Thyroid gland (tissue), 4 donors: ENCODE results near the gene GREB1. TPM values are rescaled to one million over a fixed set of nuclear protein-coding genes. Genes with fewer than 3 reads are reported as not detected.

ENCODE experiments used
- DNase-seq, 2 donors: peaks; one replicate each; pipeline ENCODE4 v3.0.0-alpha.2; 2019
- H3K27ac ChIP-seq, 3 donors: fragments of 200-600 bp; sonication (generic); 1 replicate in 2 of 3; 2 replicates in 1 of 3; pipeline ENCODE4 v1.5.1; 2016 to 2019; ENCODE audit warnings: mild to moderate bottlenecking in 1 of 3, moderate library complexity in 1 of 3
- H3K27me3 ChIP-seq: fragments of 200-600 bp; sonication (generic); one replicate; pipeline ENCODE4 v1.5.1; 2019
- H3K36me3 ChIP-seq, 2 donors: fragments of 200-600 bp; sonication (generic); one replicate each; pipeline ENCODE4 v1.5.1; 2016 to 2019
- H3K4me1 ChIP-seq, 2 donors: fragments of 200-600 bp; sonication (generic); one replicate each; pipeline ENCODE4 v1.5.1; 2017 to 2019
- H3K4me3 ChIP-seq, 3 donors: fragments of 200-600 bp; sonication (generic); replicated peaks in 1 of 3; 1 replicate in 2 of 3; 2 replicates in 1 of 3; pipeline ENCODE4 v1.5.1; 2016; ENCODE audit warnings: mild to moderate bottlenecking in 1 of 3
- H3K9me3 ChIP-seq: fragments of 200-600 bp; sonication (generic); one replicate; pipeline ENCODE4 v1.5.1; 2017
- CTCF ChIP-seq, 6 experiments: fragments of 200-600 bp in 3 of 6; fragments of 450-650 bp in 3 of 6; sonication (generic) in 3 of 6; IDR thresholded peaks; one replicate each; pipeline ENCODE4 v1.5.1; 2016 to 2019; ENCODE audit warnings: antibody characterized with exemption in 6 of 6, mild to moderate bottlenecking in 2 of 6, inconsistent platforms in 1 of 6, moderate library complexity in 1 of 6
- POLR2A ChIP-seq, 2 donors: fragments of 450-650 bp; IDR thresholded peaks; one replicate each; pipeline ENCODE4 v1.6.1; 2017; ENCODE audit warnings: antibody characterized with exemption in 2 of 2, mild to moderate bottlenecking in 2 of 2, moderate library complexity in 1 of 2
- WGBS, 2 donors: methylation state at CpG; one replicate each; pipeline ENCODE4 v1.1.5; 2017; 5-methylcytosine and 5-hydroxymethylcytosine counted together
- intact Hi-C: fragments of 100-400 bp; cut with DNase I; formaldehyde crosslinking; loops from one replicate; pipeline ENCODE4 v1.15.1; 2023
- total RNA-seq, 4 donors: library from RNA; depleted of rRNA; stranded (reverse); fragments of >200 nt; gene quantifications; one replicate each; pipeline ENCODE4 v1.2.3, GENCODE V29; 2016

GREB1 gene
- total RNA-seq, 4 donors from 2014 or later: 0.94 to 4.2 (median 2.0) TPM

DNA sequence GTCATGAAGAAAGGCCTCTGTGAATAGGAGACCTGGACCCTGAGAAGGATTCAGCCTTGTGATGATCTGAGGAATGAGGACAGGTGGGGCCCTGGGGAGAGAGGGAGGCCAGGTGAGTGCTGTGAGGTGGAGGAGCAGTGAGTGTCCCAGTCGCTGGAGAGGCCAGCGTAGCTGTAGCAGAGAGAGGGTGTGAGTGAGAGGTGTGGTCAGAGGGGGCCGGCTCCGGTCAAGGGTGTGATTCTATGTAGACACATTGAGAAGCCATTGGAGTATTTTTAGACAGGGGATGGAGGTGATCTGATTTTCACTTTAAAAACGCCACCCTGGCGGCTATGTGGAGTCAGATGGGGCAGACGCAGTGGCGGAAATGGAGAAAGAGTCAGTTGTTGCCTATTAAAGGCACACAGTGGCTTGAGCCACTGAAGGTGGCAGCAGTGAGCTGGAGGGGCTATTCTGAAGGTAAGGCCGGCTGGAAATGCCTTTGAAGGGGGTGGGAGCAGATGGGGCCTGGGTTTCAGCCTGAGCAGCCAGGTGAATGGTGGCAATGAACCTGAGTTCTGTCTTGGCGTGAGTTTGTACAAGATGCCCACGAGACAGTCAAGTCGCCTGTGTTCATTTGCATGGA lies 55.6 kb downstream of the GREB1 start:
- no peaks in the 10 kb centered on the region for H3K9me3 ChIP-seq
- H3K27ac ChIP-seq: no peak overlapping the region
- no peaks in the 10 kb centered on the region for H3K36me3 ChIP-seq
- WGBS, 2 donors: 80 to 83% methylated on average over 12 of the region's 12 CpGs
- TF ChIP-seq CTCF (IDR thresholded peaks at IDR 0.05) (no peak), POLR2A (IDR thresholded peaks at IDR 0.05) (no peak)
- H3K4me1 ChIP-seq: no peaks in the 10 kb centered on the region
- no peak overlapping the region for H3K4me3 ChIP-seq
- no peak for DNase-seq
- intact Hi-C loops: loop anchor here (10.0 kb wide), 1 partner anchor 755 kb away; no protein-coding TSS in a partner anchor
- H3K27me3 ChIP-seq: no peaks in the 10 kb centered on the region

GRCh38 chr2:11590193-11590592 lies 56.3 kb downstream of the GREB1 start:
- Histone ChIP-seq H3K27me3 (no peaks in the 10 kb centered on the region), H3K36me3 (no peaks in the 10 kb centered on the region), H3K27ac (no peak overlapping the region), H3K9me3 (no peaks in the 10 kb centered on the region), H3K4me3 (no peak overlapping the region), H3K4me1 (no peaks in the 10 kb centered on the region)
- no peak for TF ChIP-seq CTCF (IDR thresholded peaks at IDR 0.05)
- no peak for TF ChIP-seq POLR2A (IDR thresholded peaks at IDR 0.05)
- 95 to 96% methylated on average over 9 of the region's 9 CpGs for WGBS, 2 donors
- intact Hi-C loops: no loop called here
- no peak for DNase-seq

- TF ChIP-seq CTCF (IDR thresholded peaks at IDR 0.05) (no peak), POLR2A (IDR thresholded peaks at IDR 0.05) (no peak)
- 94% methylated on average over 8 of the region's 8 CpGs for WGBS, 2 donors
- intact Hi-C loops: no loop called here
- H3K9me3 ChIP-seq: no peaks in the 10 kb centered on the region
- no peak overlapping the region for H3K4me3 ChIP-seq
- no peak overlapping the region for H3K27ac ChIP-seq
- H3K27me3 ChIP-seq: no peaks in the 10 kb centered on the region
- no peaks in the 10 kb centered on the region for H3K36me3 ChIP-seq
- no peaks in the 10 kb centered on the region for H3K4me1 ChIP-seq
- DNase-seq: no peak
Measured at GRCh38 chr2:11591091-11591490, 57.2 kb downstream of the GREB1 start.

- Histone ChIP-seq H3K27me3 (no peaks in the 10 kb centered on the region), H3K27ac (no peak overlapping the region), H3K9me3 (no peaks in the 10 kb centered on the region), H3K4me1 (no peaks in the 10 kb centered on the region), H3K36me3 (no peaks in the 10 kb centered on the region), H3K4me3 (no peak overlapping the region)
- intact Hi-C loops: no loop called here
- TF ChIP-seq CTCF (IDR thresholded peaks at IDR 0.05) (no peak), POLR2A (IDR thresholded peaks at IDR 0.05) (no peak)
- 93 to 95% methylated on average over 52 to 53 of the region's 53 CpGs for WGBS, 2 donors
- no peak for DNase-seq
Measured at GRCh38 chr2:11592671-11593574, 59.1 kb downstream of the GREB1 start.

- TF ChIP-seq CTCF (IDR thresholded peaks at IDR 0.05): no peak
- no peak for TF ChIP-seq POLR2A (IDR thresholded peaks at IDR 0.05)
- DNase-seq: no peak
- no peak overlapping the region for H3K4me3 ChIP-seq
- 90 to 92% methylated on average over 10 of the region's 10 CpGs for WGBS, 2 donors
- no peak overlapping the region for H3K27ac ChIP-seq
- H3K27me3 ChIP-seq: no peaks in the 10 kb centered on the region
- H3K9me3 ChIP-seq: no peaks in the 10 kb centered on the region
- H3K4me1 ChIP-seq: no peaks in the 10 kb centered on the region
- intact Hi-C loops: no loop called here
- no peaks in the 10 kb centered on the region for H3K36me3 ChIP-seq
Measured at GRCh38 chr2:11596801-11597200, 63.0 kb downstream of the GREB1 start.
